GM18858 (cell line): ENCODE data around the gene NCK2.
A peak's percentile ranks its signal among the peaks of the same experiment; 100 is the strongest.

Experiments
- ATAC-seq: cut with Tn5 transposase; IDR thresholded peaks from one replicate; pipeline ENCODE4 v1.9.1; 2021; ENCODE audit not compliant: unreplicated experiment

The NCK2 gene

GRCh38 chr2:105910497-105911238 is 166.0 kb downstream of the NCK2 start:
- no peak for ATAC-seq

GRCh38 chr2:105911425-105911824 is 166.7 kb downstream of the NCK2 start:
- no peak for ATAC-seq

- no peak for ATAC-seq
These were observed 167.4 kb downstream of the NCK2 start for GRCh38 chr2:105912081-105912480.

DNA sequence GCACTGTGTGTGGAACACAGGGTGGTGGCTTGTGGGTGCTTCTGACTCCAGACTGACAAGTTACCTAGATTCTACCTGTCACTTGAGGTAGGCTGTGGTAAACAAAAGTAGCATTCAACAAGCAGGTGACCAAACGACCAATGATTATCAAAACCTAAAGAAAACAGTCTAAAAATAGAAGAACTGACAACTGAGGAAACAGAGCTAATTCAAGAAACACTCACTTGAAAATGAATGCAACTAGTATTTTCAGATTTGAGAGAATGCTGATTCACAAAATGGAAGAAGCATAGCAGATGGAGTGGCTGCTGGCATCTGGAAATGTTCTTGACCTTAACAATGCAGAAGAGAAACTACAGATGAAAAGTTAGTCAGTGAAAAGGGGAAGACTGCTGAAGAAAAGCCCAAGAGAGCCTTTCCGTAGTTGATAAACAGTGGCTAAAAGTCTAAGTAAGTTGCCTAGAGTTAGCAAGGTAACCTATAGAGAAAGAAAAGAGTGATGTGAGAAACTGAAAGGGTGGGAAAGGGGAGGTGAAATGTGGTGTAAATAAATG is 170.4 kb downstream of the NCK2 start:
- peak; percentile 78 for ATAC-seq

GRCh38 chr2:105917226-105917625 is 172.5 kb downstream of the NCK2 start:
- no peak for ATAC-seq

GRCh38 chr2:105917688-105918087 is 173.0 kb downstream of the NCK2 start:
- ATAC-seq, result no peak

- ATAC-seq, result no peak
These were observed 174.6 kb downstream of the NCK2 start for GRCh38 chr2:105919191-105919811.

DNA sequence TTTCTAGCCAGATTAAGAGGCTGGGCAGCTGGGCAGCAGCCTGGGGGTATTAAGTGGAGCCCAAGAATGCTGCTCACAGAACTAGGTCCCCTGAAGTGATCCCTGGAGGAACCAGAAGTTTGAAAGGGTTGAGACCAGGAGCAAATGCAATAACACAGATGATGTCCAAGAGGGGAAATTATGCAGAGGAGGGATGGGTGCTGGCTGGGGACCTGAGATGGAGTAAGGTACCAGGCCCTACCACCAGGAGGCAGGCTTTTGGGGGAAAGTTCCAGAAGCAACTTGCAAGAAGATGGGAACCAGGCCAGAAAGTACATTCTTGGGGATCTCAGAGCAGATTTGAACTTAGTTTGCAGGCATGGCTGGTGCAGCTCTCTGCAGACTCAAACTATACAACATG is 175.1 kb downstream of the NCK2 start:
- no peak for ATAC-seq

DNA sequence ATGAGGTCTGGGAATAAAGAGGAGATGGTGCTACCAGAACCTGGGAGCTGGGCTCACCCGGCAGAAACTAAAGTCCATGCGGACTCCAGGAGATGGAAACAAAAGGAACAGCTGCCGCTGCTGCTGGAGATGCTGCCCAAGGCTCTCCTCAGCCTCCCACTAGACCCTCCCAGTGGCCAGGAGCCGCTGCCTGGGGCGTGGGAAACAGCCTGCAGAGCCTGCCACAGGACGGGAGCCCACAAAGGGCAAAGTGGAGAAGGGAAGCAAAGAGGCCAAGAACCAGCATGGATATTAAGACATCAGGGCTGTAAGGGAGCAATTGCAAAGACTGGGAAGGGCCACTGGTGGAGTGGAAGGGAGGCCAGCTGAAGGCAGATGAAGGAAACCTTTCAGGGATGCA is 179.6 kb downstream of the NCK2 start:
- no peak for ATAC-seq

DNA sequence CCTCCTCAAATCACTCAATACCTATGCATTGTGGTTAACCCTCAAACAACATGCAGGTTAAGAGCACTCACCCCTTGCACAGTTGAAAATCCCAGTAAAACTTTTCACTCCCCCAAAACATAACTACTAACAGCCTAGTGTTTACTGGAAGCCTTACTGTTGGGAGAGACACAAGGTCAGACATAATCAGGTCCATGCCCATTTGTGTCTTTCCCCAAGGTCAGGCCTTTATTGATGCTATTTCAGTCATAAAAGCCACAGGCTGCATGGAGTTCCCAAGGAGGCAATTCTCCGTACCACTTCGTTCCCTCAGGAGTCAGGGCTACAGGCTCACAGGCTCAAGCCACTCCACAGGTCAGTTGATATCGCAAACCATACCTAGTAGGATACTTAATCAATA is 180.2 kb downstream of the NCK2 start:
- no peak for ATAC-seq

DNA sequence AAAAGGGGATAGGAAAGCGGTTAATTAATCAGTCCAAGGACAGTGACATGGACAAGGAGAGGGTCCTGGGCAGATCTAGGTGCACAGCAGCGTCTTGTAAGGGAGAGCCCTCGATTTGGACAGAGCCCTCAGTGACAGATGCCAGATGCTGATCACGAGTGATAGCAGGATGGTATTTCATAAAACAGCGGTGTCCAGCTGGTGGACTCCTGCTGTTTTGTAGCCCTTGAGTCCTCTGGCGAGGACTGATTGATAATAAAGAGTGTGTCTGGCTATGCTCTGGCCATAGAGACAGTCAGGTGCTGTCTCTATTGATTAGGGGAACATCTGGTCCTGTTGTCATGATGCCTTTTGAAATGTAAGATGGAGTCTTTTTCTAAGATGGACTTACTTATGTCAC is 180.7 kb downstream of the NCK2 start:
- no peak for ATAC-seq

GRCh38 chr2:105926960-105927678 is 182.4 kb downstream of the NCK2 start:
- no peak for ATAC-seq

DNA sequence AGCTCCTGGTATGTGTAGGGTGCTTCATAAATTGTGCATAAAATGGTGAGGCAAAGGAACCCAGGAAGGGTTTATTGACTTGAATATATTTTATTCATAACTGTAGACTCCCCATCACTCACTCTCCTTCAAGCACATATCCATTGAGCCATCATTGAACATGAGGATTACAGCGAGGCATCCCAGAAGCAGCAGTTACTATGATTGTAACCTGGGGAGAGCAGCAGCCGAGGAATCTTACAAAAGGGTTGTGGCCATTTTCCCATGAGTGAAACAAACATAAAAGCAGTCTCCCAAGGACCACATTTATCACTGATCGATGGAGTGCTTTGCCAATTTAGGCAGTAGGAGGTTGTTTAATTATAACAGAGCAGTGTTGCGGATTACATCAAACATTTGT is 183.4 kb downstream of the NCK2 start:
- ATAC-seq, result no peak

GRCh38 chr2:105928563-105928962 is 183.9 kb downstream of the NCK2 start:
- ATAC-seq, result no peak

GRCh38 chr2:105929516-105929915 is 184.8 kb downstream of the NCK2 start:
- no peak for ATAC-seq

DNA sequence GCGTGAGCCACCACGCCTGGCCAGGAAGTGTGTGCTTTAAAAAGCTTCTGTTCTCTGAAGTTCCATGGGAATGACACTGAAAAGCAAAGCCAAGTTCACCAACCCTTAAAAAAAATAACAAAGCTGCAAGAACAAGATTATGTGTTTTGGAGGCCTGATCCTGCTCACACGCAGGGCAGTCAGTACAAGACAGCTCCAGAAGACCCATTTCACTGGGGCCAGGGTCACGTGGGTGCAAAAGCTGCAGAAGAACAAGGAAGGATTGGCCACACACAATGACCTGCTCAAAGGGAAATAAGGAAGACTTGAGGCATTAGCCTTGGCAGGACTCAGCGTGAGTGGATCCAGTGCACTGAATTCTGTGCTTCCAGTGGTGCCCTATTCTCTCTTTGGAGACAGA is 187.9 kb downstream of the NCK2 start:
- ATAC-seq, result no peak

DNA sequence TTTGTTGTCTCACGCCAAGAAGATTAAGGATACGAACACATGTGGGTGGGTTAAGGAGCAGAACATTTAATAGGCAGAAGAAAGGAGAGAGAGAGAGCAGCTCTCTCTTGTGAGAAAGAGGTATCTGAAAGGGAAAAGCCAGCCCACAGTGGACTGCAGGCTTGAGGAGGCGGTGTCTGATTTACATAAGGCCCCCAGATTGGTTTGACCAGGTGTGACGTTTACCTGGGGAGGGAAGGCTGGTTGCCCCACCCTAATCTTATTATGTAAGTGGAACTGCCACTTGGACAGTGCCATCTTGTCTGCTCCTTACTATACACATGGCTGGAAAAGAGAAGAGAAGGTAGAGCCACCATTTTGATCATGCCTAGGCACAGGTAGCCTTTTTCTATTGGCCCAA is 189.2 kb downstream of the NCK2 start:
- ATAC-seq, result no peak

DNA sequence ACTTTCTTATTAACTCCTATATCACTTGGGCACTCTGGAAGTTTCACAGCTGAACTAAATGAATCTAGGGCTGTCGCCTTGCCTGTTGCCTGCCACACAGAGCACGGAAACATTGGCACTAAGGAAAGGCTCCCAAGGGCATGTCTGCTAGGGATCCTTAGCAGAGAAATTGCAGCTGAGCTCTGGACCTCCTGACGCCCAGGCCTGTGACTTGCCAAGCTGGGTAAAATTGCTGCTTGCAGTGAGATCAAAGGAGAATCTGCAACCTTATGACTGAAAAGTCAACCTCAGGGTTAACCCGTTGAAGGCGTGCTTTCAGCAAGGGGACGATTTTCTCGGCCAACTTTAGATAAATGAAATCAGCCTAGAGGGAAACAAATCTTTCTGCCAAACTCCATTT is 189.8 kb downstream of the NCK2 start:
- ATAC-seq, result no peak

- ATAC-seq, result no peak
These were observed 190.4 kb downstream of the NCK2 start for GRCh38 chr2:105935063-105935462.

DNA sequence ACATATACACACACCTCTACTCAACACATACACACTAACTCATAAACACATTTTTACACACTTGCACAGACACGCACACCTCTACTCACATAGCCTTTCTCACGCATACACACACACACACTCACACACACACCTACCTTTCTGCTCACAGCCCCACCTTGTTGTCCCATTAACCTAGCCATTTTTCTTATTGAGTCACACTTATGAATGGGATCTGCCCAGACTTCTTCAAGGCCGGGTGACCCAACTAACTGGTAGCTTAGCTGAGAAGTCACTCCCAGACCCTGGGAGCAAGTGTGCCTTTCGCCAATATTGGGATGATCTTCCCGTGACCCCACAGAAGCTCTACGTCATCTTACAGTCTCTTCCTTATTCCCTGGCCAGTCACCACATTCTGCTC is 192.2 kb downstream of the NCK2 start:
- no peak for ATAC-seq

DNA sequence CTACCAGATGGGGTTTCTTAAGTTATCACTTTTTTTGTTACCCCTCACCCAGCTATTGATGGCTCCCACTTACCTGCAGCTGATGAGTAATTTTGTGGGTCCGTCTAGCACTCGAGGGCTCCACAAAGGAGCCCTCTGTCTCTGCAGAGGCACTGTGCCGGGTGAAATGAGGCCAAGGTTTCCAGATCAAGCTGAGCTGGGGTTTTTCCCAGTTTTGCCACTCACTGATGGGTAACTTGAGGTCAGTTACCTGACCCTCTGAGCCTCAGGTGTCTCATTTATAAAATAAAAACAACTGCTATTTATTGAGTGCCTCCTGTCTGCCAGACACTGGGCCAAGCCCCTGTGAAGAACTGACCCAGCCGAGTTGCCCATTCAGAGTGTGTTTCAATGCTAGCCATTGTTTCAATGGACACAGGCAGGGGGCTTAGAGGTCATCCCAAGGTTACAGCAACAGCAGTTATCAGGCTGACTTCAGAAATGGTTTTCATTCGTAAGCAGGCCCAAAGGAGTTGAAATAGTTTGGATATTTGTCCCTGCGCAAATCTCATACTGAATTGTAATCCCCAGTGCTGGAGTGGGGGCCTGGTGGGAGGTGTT is 192.9 kb downstream of the NCK2 start:
- ATAC-seq, result no peak
